ENCODE measurements around the gene KNSTRN. TPM values are rescaled to one million over a fixed set of nuclear protein-coding genes. Genes with fewer than 3 reads are reported as not detected.

Gene KNSTRN
- total and polyA plus RNA-seq, 2 donors (not counting 3 experiments of a cell fraction or from before 2014, with no cell fraction given): 24.4 to 61.4 TPM

- H3K9me3 ChIP-seq (replicated peaks; ENCODE audit: control insufficient read depth, insufficient read depth, low read length): no peaks in the 10 kb centered on the region
- H3K4me2 ChIP-seq (ENCODE audit: insufficient read depth, low read length): no peak overlapping the region
- intact Hi-C loops (cut with micrococcal nuclease) (loop anchor here (1.0 to 5.0 kb wide), 6 partner anchors 11 to 138 kb away; partner anchors contain the start of genes DISP2, IVD and KNSTRN), dilution Hi-C loops (cut with MboI; ENCODE audit: extremely low pct_ligation_motif_present, low sequenced_read_pairs) (no loop called here)
- DNase-seq (ENCODE audit: low read depth, low spot score) (no peak), FAIRE-seq (peak; percentile 28)
- no peak for TF ChIP-seq POLR2AphosphoS5 (IDR thresholded peaks at IDR 0.05; ENCODE audit: insufficient read depth, low read depth, low read length)
- no peak for TF ChIP-seq FOS (IDR thresholded peaks at IDR 0.05; ENCODE audit: borderline replicate concordance, insufficient read depth, low read length)
- peaks cover 15% of the 10 kb centered on the region for H3K4me1 ChIP-seq (ENCODE audit: control insufficient read depth, extremely low read depth, insufficient read depth, low read length)
- H3K36me3 ChIP-seq (ENCODE audit: control insufficient read depth in 2 of 2, extremely low read depth in 1 of 2, insufficient read depth in 2 of 2, low read length in 2 of 2): no peaks in the 10 kb centered on the region
- ChIA-PET POLR2A (no interaction called here), CTCF (interaction anchor here (0.8 to 9.4 kb wide), 14 partner anchors 11 to 138 kb away, joined by 3 to 60 read pairs (median 5); partner anchors contain the start of genes CCDC9B, DISP2, IVD and KNSTRN)
- H4K20me1 ChIP-seq (replicated peaks; ENCODE audit: control insufficient read depth, extremely low read depth, insufficient read depth, low read length): no peaks in the 10 kb centered on the region
- H3K4me3 ChIP-seq (replicated peaks in 1 of 3; ENCODE audit: insufficient read depth in 1 of 3, low read depth in 1 of 3, low read length in 3 of 3): no peak overlapping the region
- no TSS peak for BruUV-seq (replicated peaks)
- H3K9ac ChIP-seq (replicated peaks; ENCODE audit: extremely low read depth, insufficient read depth, low read length): no peak overlapping the region
- H3K27me3 ChIP-seq (ENCODE audit: control insufficient read depth in 2 of 2, insufficient read depth in 2 of 2, low read length in 2 of 2): no peaks in the 10 kb centered on the region
- no peak overlapping the region for H2AFZ ChIP-seq (ENCODE audit: low read depth, low read length)
- no peaks in the 10 kb centered on the region for H3K79me2 ChIP-seq (ENCODE audit: control insufficient read depth, insufficient read depth, low read length)
- no peak overlapping the region for H3K27ac ChIP-seq (ENCODE audit: insufficient read depth, low read depth, low read length)
- no peaks in the 10 kb centered on the region for H3K9me1 ChIP-seq (replicated peaks; ENCODE audit: control insufficient read depth, extremely low read depth, insufficient read depth, low read length)
These were observed 13.6 kb upstream of the KNSTRN start for GRCh38 chr15:40368719-40369473.

DNA sequence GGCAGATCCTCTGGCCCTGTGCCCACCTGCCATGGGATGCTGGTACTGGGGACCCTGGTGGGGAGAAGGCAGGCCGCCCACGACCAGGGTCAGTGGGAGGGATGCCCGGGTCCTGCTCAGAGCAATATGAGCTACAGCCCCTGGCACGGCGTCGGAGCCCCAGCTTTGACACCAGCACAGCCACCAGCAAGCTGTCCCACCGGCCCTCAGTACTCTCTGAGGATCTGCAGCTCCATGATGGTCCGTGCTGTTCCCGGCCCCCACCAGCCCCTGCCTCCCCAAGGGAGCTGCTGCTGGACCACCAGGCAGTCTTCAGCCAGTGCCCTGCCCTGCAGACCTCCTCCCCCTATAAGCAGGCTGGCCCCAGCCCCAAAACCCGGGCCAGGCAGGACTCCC is 13.0 kb upstream of the KNSTRN start:
- Histone ChIP-seq H3K9me3 (replicated peaks; ENCODE audit: control insufficient read depth, insufficient read depth, low read length) (no peaks in the 10 kb centered on the region), H3K36me3 (ENCODE audit: control insufficient read depth in 2 of 2, extremely low read depth in 1 of 2, insufficient read depth in 2 of 2, low read length in 2 of 2) (no peaks in the 10 kb centered on the region), H3K9me1 (replicated peaks; ENCODE audit: control insufficient read depth, extremely low read depth, insufficient read depth, low read length) (no peaks in the 10 kb centered on the region), H3K27ac (ENCODE audit: insufficient read depth, low read depth, low read length) (no peak overlapping the region), H3K9ac (replicated peaks; ENCODE audit: extremely low read depth, insufficient read depth, low read length) (no peak overlapping the region), H3K4me3 (replicated peaks in 1 of 3; ENCODE audit: insufficient read depth in 1 of 3, low read depth in 1 of 3, low read length in 3 of 3) (no peak overlapping the region), H4K20me1 (replicated peaks; ENCODE audit: control insufficient read depth, extremely low read depth, insufficient read depth, low read length) (no peaks in the 10 kb centered on the region), H3K4me2 (ENCODE audit: insufficient read depth, low read length) (no peak overlapping the region), H3K4me1 (ENCODE audit: control insufficient read depth, extremely low read depth, insufficient read depth, low read length) (peaks cover 15% of the 10 kb centered on the region), H2AFZ (ENCODE audit: low read depth, low read length) (no peak overlapping the region), H3K27me3 (ENCODE audit: control insufficient read depth in 2 of 2, insufficient read depth in 2 of 2, low read length in 2 of 2) (no peaks in the 10 kb centered on the region), H3K79me2 (ENCODE audit: control insufficient read depth, insufficient read depth, low read length) (no peaks in the 10 kb centered on the region)
- DNase-seq (ENCODE audit: low read depth, low spot score) (no peak), FAIRE-seq (no peak)
- ChIA-PET CTCF (interaction anchor here (1.1 to 9.4 kb wide), 8 partner anchors 12 to 90 kb away, joined by 3 to 60 read pairs (median 8); partner anchors contain the start of genes CCDC9B, DISP2, IVD and KNSTRN), POLR2A (no interaction called here)
- dilution Hi-C loops (cut with MboI; ENCODE audit: extremely low pct_ligation_motif_present, low sequenced_read_pairs): no loop called here
- TF ChIP-seq FOS (IDR thresholded peaks at IDR 0.05; ENCODE audit: borderline replicate concordance, insufficient read depth, low read length): no peak
- no peak for TF ChIP-seq MYC (IDR thresholded peaks at IDR 0.05; ENCODE audit: low read depth, low read length)
- TF ChIP-seq, protein P1, sequence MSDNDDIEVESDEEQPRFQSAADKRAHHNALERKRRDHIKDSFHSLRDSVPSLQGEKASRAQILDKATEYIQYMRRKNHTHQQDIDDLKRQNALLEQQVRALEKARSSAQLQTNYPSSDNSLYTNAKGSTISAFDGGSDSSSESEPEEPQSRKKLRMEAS (IDR thresholded peaks at IDR 0.05; ENCODE audit: insufficient read depth, insufficient read length): no peak
- TF ChIP-seq JUN (IDR thresholded peaks at IDR 0.05; ENCODE audit: borderline replicate concordance, insufficient read depth, insufficient read length, low read depth): no peak
- TF ChIP-seq GATA2 (IDR thresholded peaks at IDR 0.05; ENCODE audit: insufficient read depth, insufficient read length, low read depth, low read length): no peak
- intact Hi-C loops (cut with micrococcal nuclease): loop anchor here (2.0 to 5.0 kb wide), 3 partner anchors 13 to 138 kb away; partner anchors contain the start of genes IVD and KNSTRN
- no TSS peak for BruUV-seq (replicated peaks)
